ENCODE results near the gene SLC51A.

GRCh38 chr3:196216681-196217211 is 412 bp downstream of the SLC51A start:
- TF ChIP-seq POLR2AphosphoS5 (IDR thresholded peaks at IDR 0.05; ENCODE audit: low read depth, low read length) = no peak
- TF ChIP-seq POLR2A (IDR thresholded peaks at IDR 0.05; ENCODE audit: low read depth, low read length) = no peak
- TF ChIP-seq PAX5 (IDR thresholded peaks at IDR 0.05; ENCODE audit: insufficient read depth, low read length, severe bottlenecking) = no peak
- TF ChIP-seq TAF1 (IDR thresholded peaks at IDR 0.05; ENCODE audit: low read depth, low read length) = no peak
- TF ChIP-seq SPI1 (IDR thresholded peaks at IDR 0.05; ENCODE audit: low read depth, low read length) = no peak
